RCC 7860 (cell line): ENCODE results near the gene MT1X.
"Not testable (repeated sequence)": the region's sequence is repeated elsewhere in the genome, so short reads cannot be mapped to it uniquely, and the experiment has no call there.

Experiments
- DNase-seq: peaks from one replicate; pipeline ENCODE4 v3.0.0-alpha.2; 2015; ENCODE audit warnings: low spot score
- FAIRE-seq: peaks from 2 replicates; lab custom pipeline; 2012; peaks lifted over from hg19 to GRCh38; lab: Jason Lieb, UNC

Gene MT1X

DNA sequence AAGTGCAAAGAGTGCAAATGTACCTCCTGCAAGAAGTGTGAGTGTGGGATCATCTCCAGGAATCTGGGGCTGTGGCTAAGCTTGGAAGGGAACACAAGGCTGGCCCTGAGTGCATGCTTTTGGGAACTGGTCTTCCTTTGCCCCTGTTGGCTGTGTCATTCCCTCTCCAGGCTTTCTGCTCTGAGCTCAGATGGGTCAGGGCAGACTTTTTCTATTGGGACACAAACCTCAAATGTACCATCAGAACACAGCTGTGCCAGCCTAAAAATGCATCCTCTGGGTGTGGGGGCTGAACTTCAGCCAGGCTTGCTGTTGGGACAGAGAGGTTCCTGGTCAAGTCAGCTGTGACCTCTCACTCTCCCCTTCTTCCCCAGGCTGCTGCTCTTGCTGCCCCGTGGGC is 29.7 kb upstream of the MT1X start:
- FAIRE-seq = no peak
- DNase-seq = no peak

DNA sequence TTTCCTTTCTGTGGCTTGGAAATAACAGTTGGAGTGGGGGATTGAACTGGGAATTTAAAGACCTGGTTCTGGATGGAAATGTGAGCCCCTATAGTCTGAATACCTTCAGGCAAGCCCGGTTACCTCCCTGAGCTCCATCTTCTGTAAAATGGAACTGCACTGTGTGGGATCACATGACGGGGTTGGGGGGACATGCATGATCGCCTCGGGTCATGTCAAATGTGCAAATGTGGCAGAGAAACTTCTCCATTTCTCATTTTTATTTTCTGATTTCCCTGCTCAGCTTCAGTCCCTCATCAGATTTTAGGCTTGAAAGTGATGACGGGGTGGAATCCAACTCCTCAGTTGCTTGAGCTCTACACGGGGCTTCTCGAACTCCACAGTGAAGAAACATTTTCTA is 29.1 kb upstream of the MT1X start:
- FAIRE-seq = no peak

DNA sequence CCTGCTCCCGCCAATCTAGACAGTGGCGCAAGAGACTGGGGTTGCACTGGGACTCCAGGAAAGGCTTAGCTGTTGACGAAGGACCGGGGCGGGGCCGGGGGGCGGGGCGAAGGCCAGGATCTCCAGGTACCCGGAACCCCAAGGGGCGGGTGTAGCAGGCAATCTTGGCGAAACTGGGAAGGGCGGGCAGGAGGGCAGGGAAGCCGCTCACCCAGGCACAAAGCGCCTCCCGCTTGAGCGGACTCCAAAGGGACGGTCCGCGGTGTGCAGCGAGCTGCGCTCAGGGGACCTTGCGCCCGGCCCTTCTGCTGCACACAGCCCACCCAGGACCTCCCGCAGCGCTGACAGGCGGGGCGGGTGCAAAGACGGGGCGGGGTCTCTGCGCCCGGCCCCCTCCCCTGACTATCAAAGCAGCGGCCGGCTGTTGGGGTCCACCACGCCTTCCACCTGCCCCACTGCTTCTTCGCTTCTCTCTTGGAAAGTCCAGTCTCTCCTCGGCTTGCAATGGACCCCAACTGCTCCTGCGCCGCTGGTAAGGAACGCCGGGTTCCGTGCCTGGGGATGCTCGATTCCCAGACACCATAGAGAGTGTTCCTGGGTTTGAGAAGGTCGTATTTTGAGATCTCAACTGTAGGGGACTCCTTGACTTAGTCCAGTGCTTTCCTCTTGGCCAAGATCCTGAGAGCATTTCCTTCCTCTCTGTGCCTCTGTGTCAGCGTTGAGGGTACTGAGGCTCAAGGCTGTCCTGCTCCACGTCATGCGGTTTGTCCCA is 24.5 kb upstream of the MT1X start, which contains the start of gene MT1F:
MT1F (plus strand) TSS at position 405 of the 772 bp plus-strand sequence; CDS start at position 505, 100 bp downstream.
- DNase-seq = peak; percentile 50
- FAIRE-seq = no peak

More for the DNA sequence above, 29.1 kb upstream of the MT1X start:
- no peak for DNase-seq

DNA sequence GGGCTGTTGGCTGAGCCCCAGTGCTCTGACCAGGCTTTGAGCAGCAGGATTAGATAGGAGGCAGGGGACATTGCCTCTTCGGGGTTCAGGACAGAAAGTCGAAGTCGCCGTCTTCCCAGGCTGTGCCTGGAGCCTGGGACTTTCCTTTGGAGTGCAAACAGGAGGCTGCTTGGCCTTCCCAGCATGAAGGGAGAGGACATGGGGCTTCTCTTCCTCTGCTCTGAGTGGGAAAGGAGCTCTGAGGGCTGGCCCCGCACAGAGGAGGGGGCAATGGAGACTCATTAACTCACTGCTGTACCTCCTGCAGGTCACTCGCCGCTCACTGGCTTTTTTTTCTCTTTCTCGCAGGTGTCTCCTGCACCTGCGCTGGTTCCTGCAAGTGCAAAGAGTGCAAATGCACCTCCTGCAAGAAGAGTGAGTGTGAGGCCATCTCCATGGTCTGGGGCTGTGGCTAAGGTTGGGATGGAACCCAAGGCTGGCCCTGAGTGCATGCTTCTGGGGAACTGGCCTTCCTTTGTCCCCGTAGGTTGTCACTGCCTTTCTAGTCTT is 23.9 kb upstream of the MT1X start:
- FAIRE-seq = no peak

DNA sequence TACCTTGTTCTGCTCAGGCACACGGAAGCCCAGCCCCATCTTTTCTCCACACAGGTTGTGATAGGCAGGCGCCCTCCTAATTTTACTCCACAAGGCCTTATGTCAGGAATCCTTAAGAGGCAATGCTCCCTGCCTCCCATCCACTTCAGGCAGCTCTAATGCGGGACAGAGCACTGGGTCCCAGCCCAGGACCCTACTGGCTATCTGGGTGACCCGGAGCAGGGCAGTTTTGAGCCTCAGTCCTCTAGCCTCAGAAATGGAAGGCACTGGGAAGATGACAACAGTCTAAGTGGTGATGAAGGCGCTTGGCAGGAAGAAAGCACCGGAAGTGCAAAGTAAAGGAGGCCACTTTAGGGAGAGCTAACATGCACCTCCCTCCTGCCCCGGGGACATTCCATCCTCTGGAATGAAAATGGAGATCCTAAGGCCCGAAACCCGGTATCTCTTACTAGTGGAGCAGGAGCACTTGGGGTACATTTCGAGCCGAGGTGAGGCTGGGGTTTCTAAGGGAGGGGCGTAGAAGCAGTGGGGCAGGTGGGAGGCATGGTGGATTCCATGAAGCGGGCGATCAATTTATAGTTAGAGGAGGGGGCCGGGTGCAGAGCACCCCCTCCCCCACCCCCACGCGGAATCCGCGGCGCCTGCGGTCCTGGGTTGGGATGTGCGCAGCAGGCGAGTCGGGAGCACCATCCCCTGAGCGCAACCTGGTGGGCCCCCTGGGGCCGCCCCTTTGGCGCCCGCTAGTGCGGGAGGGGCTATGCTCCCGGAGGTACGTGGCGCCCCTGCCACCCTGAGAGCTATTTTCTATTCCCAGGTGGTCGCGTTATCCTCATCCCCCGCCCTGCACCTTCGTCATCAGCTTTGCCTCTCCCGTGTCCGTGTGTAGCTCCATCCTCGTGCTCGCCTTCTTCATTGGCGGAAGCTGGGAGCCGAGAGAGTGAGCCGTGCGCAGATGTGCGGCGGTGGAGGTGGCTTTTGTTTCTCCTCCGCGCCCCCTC is 19.6 kb upstream of the MT1X start:
- DNase-seq (no peak), FAIRE-seq (no peak)

More for the DNA sequence above, 23.9 kb upstream of the MT1X start:
- DNase-seq = peak; percentile 36

DNA sequence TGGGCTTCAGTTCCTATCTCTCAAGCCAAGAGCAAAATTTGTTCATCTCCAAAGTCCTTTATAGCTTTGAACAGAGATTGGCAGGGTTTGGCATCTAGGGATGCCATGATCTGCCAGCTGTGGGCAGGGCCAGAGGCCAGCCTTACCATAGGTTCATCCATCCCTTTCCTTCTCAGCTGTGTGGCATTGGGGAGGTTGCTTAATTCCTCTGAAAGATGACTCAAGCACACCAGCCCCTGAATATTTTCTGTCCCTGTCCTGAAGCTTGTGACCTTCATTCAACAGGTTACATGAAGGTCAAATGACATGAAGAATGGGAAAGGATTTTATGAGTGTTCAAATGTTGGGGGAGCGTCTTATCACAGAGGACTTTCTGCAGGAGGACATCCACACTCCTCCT is 17.8 kb upstream of the MT1X start:
- FAIRE-seq = no peak
- DNase-seq = no peak

DNA sequence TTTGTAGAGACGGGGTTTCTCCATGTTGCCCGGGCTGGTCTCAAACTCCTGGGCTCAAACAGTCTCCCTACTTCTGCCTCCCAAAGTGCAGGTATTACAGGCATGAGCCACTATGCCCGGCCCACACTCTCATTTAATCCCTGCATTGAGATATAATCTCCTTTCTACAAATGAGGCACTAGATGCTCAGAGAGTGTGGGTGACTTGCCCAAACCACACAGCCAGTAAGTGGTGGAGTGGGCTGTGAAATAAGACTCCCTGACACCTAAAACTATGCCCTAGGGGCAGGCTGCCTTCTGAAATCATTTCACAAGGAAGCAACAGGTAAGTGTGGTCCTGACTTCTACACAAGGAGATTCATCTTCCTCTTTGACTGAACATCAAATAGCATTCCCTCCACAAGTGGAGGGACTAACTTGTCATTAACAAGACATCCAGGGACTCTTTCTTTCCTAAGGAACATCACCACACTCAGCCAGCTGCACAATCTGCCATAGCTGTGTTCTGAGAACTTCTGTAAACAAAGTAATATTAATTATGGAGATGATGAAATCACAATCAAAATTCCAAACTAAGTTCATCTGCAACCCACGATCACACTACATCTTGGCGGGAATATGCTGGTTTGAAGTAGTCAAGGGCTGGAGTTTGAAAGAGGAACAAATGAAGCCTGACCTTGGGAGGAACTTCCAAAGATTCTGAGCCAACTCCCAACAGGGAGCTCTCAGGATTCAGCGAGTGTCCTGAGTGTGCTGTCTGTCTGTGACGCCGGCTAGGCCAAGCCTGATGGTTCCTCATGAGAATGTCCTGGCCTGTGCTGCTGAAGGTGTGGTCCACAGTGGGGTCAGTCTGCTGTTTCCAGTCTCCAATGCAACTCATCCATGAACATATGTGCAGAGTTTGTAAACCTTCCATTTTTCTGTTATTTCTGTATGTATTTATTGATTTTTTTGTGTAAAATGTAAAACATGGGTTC is 16.7 kb upstream of the MT1X start:
- DNase-seq, FAIRE-seq: not testable (repeated sequence)

DNA sequence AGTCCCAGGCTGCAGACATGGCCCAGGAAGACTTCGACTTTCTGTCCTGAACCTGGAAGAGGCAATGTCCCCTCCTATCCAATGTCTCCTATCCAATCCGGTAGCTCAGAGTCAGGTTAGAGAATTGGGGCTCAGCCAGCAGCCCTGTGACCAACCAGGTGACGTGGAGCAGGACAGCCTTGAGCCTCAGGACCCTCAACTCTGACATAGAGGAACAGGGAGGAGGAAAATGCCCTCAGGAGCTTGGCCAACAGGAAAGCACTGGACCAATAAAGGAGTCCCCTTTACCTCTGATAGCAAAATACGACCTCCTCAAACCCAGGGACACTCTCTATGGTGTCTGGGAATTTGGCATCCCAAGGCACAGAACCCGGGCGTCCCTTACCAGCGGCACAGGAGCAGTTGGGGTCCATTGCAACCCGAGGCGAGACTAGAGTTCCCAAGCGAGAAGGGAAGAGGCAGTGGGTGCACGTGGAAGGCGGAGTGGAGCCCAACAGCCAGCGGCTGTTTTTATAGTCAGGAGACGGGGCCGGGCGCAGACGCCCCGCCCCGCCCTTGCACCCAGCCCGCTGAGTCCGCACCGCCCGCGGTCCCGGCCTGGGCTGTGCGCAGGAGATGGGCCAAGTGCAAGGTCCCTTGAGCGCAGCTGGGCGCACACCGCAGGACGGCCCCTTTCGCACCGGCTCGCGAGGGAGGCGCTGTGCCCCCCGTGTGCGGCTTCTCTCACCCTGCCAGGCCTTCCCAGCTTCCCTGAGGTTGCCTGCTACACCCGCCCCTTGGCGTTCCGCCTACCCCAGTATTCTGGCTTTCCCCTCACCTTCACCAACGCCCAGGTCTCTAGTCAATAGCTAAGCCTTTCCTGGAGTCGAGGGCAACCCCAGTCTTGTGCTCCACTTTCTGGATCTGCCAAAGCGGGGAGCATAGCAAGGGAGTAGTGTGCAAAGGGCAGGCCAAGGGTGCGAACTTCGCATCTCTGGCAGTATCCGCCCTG is 14.4 kb upstream of the MT1X start, which contains the start of gene MT1G:
MT1G (minus strand) TSS at position 485 of the 991 bp plus-strand sequence; CDS start at position 413, 72 bp downstream.
- no peak for FAIRE-seq
- no peak for DNase-seq

DNA sequence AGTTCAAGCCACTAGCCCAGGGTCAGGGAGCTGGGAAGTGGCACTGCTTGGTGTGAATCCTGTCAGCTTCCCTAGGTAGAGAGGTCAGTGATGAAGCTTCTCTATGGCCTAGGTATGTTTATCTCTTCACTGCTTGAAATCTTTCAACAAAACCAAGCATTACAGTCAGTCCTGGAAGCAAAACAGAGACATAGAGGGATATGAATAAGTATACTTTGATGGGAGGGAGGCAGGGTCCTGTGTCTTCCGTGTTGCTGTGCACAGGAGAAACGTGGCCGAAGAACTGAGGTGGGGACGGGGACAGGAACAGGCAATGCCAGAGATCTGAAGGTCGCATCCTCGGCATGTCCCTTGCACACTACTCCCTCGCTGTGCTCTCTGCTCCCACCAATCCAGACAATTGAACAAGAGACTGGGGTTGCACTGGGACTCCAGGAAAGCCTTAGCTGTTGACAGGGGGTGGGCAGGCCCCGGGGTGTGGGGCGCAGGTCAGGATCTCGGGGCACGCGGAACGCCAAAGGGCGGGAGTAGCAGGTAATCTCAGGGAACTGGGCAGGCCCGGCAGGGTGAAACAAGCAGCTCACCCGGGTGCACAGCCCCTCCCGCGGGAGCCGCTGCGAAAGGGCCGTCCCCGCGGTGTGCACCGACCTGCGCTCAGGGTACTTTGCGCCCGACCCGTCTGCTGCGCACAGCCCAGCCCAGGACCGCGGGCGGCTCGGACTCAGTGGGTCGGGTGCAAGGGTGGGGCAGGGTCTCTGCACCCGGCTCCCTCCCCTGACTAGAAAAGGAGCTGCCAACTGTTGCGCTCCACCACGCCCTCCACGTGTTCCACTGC is 13.0 kb upstream of the MT1X start, which contains the start of gene MT1H:
MT1H (plus strand) TSS at position 810 of the 835 bp plus-strand sequence. CDS start 71 bp downstream, outside the sequence.
- DNase-seq (no peak), FAIRE-seq (no peak)

DNA sequence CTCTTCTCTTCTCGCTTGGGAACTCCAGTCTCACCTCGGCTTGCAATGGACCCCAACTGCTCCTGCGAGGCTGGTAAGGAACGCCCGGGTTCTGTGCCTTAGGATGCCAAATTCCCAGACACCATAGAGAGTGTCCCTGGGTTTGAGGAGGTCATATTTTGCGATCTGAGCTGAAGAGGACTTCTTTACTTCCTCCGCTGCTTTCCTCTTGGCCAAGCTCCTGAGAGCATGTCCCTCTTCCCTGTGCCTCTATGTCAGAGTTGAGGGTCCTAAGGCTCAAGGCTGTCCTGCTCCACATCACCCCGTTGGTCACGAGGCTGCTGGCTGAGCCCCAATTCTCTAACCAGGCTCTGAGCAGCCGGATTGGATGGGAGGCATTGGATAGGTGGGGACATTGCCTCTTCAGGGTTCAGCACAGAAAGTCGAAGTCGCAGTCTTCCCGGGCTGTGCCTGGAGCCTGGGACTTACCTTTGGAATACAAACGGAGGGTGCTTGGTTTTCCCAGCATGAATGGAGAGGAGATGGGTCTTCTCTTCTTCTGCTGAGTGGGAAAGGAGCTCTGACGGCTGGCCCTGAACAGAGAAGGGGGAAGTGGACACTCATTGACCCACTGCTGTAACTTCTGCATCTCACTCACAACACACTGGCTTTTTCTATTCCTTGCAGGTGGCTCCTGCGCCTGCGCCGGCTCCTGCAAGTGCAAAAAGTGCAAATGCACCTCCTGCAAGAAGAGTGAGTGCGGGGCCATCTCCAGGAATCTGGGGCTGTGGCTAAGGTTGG is 12.2 kb upstream of the MT1X start:
- DNase-seq = no peak
- no peak for FAIRE-seq

DNA sequence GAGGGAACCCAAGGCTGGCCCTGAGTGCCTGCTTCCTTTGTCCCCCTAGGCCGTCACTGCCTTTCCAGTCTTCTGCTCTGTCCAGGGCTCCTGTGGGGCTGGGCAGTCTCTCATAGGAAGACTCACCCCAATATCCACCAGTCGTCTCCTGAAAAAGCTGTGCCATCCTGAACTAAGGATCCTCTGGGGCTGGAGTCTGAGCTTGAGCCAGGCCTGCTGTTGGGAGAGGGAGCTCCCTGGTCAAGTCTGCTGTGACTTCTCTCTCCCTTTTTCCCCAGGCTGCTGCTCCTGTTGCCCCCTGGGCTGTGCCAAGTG is 11.7 kb upstream of the MT1X start:
- DNase-seq (no peak), FAIRE-seq (no peak)

DNA sequence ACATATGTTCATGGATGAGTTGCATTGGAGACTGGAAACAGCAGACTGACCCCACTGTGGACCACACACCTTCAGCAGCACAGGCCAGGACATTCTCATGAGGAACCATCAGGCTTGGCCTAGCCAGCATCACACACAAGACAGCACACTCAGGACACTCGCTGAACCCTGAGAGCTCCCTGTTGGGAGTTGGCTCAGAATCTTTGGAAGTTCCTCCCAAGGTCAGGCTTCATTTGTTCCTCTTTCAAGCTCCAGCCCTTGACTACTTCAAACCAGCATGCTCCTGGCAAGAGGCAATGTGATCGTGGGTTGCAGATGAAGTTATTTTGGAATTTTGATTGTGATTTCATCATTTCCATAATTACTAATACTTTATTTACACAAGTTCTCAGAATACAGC is 10.6 kb upstream of the MT1X start:
- not testable (repeated sequence) for FAIRE-seq, DNase-seq

DNA sequence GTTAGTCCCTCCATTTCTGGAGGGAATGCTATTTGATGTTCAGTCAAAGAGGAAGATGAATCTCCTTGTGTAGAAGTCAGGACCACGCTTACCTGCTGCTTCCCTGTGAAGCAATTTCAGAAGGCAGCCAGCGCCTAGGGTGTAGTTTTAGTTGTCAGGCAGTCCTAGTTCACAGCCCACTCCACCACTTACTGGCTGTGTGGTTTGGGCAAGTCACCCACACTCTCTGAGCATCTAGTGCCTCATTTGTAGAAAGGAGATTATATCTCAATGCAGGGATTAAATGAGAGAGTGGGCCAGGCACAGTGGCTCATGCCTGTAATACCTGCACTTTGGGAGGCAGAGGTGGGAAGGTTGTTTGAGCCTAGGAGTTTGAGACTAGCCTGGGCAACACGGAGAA is 10.1 kb upstream of the MT1X start:
- FAIRE-seq, DNase-seq: not testable (repeated sequence)

DNA sequence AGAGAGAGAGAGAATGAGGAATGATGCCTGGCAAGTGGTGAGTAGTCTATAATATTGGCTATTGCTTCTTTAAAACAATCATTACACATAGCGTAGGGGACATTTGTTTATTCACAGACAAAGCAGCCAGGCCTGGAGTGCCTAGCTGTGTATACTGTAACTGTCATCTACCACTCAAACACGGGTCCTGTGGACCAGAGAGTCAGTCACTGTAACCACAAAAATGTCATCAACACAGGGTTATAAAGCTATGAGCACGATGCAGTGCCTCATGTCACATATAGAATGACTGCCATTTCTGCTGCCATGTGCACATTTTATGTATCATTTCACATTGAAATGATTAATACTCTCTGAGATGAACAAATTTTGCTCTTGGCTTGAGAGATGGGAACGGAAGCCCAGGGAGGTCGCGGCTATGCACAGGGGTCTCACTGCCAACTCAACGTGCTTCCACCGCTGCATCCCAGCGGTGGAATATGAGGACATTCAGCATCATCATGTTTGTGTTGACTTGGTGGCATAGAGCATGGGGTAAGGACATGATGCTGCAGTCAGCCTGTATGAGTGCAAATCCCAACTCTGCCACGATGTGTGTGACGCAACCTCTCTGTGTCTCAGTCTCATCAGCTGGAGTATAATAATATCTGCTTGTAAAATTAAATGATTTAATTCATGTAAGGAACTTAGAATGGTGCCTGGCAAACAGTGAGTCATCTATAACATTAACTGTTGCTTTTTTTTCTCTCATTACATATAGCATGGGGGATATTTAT is 9.3 kb upstream of the MT1X start:
- FAIRE-seq (no peak), DNase-seq (peak; percentile 4)

DNA sequence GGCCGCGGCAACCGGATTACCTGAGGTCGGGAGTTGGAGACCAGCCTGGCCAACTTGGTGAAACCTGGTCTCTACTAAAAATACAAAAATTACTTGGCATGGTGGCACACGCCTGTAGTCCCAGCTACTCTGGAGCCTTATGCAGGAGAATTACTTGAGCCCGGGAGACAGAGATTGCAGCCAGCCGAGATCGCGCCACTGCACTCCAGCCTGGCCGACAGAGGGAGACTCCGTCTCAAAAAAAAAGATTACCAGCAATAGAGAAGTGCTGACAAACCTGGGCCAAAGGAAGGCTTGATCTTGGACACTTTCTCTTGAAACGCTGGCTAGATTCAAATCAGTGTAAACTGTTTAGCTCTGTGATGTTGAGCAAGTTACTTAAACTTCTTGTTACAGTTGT is 8.3 kb upstream of the MT1X start:
- no peak for FAIRE-seq
- no peak for DNase-seq

DNA sequence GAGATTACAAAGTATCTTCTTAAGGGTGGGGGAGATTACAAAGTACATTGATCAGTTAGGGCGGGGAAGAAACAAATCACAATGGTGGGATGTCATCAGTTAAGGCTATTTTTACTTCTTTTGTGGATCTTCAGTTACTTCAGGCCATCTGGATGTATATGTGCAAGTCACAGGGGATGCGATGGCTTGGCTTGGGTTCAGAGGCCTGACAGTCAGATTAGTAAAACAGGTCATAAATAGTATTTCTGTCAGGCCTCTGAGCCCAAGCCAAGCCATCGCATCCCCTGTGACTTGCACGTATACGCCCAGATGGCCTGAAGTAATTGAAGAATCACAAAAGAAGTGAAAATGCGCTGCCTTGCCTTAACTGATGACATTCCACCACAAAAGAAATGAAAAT is 7.7 kb upstream of the MT1X start:
- not testable (repeated sequence) for FAIRE-seq, DNase-seq
